Measurements from ENCODE around the gene RBP3. TPM values are rescaled to one million over a fixed set of nuclear protein-coding genes. Genes with fewer than 3 reads are reported as not detected.

RBP3 gene
- polyA plus RNA-seq, 3 donors, result not detected

DNA sequence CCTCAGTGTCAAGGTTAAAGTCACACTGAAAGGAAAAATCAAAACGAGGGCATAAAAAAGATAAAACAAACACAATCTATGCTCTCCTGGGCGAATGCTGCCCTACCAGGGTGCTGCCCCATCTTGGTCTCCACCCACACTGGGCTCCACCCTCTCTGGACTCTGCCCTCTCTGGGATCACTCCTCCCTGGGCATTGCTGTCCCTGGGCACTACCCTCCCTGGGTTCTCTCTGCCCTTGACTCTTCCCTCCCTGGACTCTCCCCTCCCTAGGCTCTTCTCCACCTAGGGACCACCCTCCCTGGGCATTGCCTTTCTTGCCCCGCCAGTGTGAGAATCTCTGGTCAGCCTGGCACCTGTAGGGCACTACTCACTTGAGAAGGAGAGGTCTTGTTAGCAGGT is 17.4 kb upstream of the RBP3 start:
- H3K27ac ChIP-seq (ENCODE audit: low read depth in 1 of 2, low read length in 2 of 2), result no peak overlapping the region
- H4K20me1 ChIP-seq (ENCODE audit: insufficient read depth, low read length), result no peaks in the 10 kb centered on the region
- 96% methylated on average over 3 of the region's 3 CpGs for WGBS (ENCODE audit: insufficient coverage)
- no peak overlapping the region for H3K4me2 ChIP-seq (replicated peaks; ENCODE audit: extremely low read depth, low read length, poor library complexity, severe bottlenecking)
- no peak for DNase-seq
- Mint-ChIP-seq H3K36me3 (no peaks in the 10 kb centered on the region), H3K27ac (no peak overlapping the region), H3K9me3 (peaks cover 0 to 12% (median 3%) of the 10 kb centered on the region in 7 donors), H3K4me1 (no peaks in the 10 kb centered on the region), H3K4me3 (no peak overlapping the region), H3K27me3 (ENCODE audit: low read depth in 3 of 3) (peaks cover 0 to 3% (median 0%) of the 10 kb centered on the region in 3 donors)
- H3K36me3 ChIP-seq (replicated peaks in 1 of 2; ENCODE audit: control insufficient read depth in 1 of 2, insufficient read depth in 2 of 2, low read length in 2 of 2), result no peaks in the 10 kb centered on the region
- H3K79me2 ChIP-seq (ENCODE audit: insufficient read depth, low read length), result no peaks in the 10 kb centered on the region
- no peak overlapping the region for H2AFZ ChIP-seq (ENCODE audit: insufficient read depth, low read depth, low read length, poor library complexity, severe bottlenecking)
- no peak overlapping the region for H3K4me3 ChIP-seq (replicated peaks in 1 of 3; ENCODE audit: low read depth in 2 of 3, low read length in 3 of 3)
- H3K4me1 ChIP-seq (ENCODE audit: control insufficient read depth in 1 of 2, insufficient read depth in 2 of 2, low read length in 2 of 2), result no peaks in the 10 kb centered on the region
- intact Hi-C loops (cut with micrococcal nuclease), result no loop called here
- no peaks in the 10 kb centered on the region for H3K9me3 ChIP-seq (replicated peaks in 1 of 2; ENCODE audit: control insufficient read depth in 1 of 2, insufficient read depth in 1 of 2, low read length in 2 of 2)
- TF ChIP-seq, protein P1, sequence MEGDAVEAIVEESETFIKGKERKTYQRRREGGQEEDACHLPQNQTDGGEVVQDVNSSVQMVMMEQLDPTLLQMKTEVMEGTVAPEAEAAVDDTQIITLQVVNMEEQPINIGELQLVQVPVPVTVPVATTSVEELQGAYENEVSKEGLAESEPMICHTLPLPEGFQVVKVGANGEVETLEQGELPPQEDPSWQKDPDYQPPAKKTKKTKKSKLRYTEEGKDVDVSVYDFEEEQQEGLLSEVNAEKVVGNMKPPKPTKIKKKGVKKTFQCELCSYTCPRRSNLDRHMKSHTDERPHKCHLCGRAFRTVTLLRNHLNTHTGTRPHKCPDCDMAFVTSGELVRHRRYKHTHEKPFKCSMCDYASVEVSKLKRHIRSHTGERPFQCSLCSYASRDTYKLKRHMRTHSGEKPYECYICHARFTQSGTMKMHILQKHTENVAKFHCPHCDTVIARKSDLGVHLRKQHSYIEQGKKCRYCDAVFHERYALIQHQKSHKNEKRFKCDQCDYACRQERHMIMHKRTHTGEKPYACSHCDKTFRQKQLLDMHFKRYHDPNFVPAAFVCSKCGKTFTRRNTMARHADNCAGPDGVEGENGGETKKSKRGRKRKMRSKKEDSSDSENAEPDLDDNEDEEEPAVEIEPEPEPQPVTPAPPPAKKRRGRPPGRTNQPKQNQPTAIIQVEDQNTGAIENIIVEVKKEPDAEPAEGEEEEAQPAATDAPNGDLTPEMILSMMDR (IDR thresholded peaks at IDR 0.05), result no peak
- H3K9ac ChIP-seq (ENCODE audit: insufficient read depth, low read length, poor library complexity, severe bottlenecking), result no peak overlapping the region
- no peaks in the 10 kb centered on the region for H3K27me3 ChIP-seq (ENCODE audit: control insufficient read depth in 2 of 2, insufficient read depth in 2 of 2, low read length in 2 of 2)

DNA sequence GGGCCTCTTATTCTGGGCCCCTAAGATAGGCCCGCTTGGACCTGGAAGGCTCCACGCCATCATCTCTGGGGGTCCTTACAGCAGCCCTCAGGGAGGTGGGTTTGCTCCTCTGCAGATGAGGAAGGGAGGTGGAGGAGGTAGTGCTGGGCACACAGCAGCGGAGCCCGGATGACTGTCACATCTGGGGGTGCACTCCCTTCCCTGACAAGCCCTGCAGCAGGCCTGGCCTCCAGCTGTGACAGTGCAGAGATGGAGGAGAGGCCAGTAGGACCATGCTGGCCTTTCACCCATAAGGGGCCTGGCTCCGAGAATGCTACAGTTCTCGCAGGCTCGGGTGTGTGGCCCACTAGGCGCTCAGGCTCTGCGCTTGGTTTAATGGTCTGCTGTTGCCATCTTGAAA is 16.7 kb upstream of the RBP3 start:
- H3K9me3 Mint-ChIP-seq, result peaks cover 0 to 12% (median 3%) of the 10 kb centered on the region in 7 donors
- no peak overlapping the region for H3K4me3 ChIP-seq (replicated peaks in 1 of 3; ENCODE audit: low read depth in 2 of 3, low read length in 3 of 3)
- DNase-seq, result no peak
- H3K79me2 ChIP-seq (ENCODE audit: insufficient read depth, low read length), result no peaks in the 10 kb centered on the region
- no peaks in the 10 kb centered on the region for H4K20me1 ChIP-seq (ENCODE audit: insufficient read depth, low read length)
- no peak overlapping the region for H3K4me2 ChIP-seq (replicated peaks; ENCODE audit: extremely low read depth, low read length, poor library complexity, severe bottlenecking)
- H2AFZ ChIP-seq (ENCODE audit: insufficient read depth, low read depth, low read length, poor library complexity, severe bottlenecking), result no peak overlapping the region
- H3K27me3 Mint-ChIP-seq (ENCODE audit: low read depth in 3 of 3), result peaks cover 0 to 3% (median 0%) of the 10 kb centered on the region in 3 donors
- H3K9me3 ChIP-seq (replicated peaks in 1 of 2; ENCODE audit: control insufficient read depth in 1 of 2, insufficient read depth in 1 of 2, low read length in 2 of 2), result no peaks in the 10 kb centered on the region
- H3K27ac Mint-ChIP-seq, result peak overlapping the region in 1 of 7 donors; percentile 28
- H3K4me1 Mint-ChIP-seq, result no peaks in the 10 kb centered on the region
- 95% methylated on average over 8 of the region's 9 CpGs for WGBS (ENCODE audit: insufficient coverage)
- TF ChIP-seq, protein P1 (IDR thresholded peaks at IDR 0.05), result no peak
- no peak overlapping the region for H3K4me3 Mint-ChIP-seq
- no peak overlapping the region for H3K27ac ChIP-seq (ENCODE audit: low read depth in 1 of 2, low read length in 2 of 2)
- no peaks in the 10 kb centered on the region for H3K4me1 ChIP-seq (ENCODE audit: control insufficient read depth in 1 of 2, insufficient read depth in 2 of 2, low read length in 2 of 2)
- no peaks in the 10 kb centered on the region for H3K36me3 Mint-ChIP-seq
- H3K9ac ChIP-seq (ENCODE audit: insufficient read depth, low read length, poor library complexity, severe bottlenecking), result no peak overlapping the region
- H3K36me3 ChIP-seq (replicated peaks in 1 of 2; ENCODE audit: control insufficient read depth in 1 of 2, insufficient read depth in 2 of 2, low read length in 2 of 2), result no peaks in the 10 kb centered on the region
- no peaks in the 10 kb centered on the region for H3K27me3 ChIP-seq (ENCODE audit: control insufficient read depth in 2 of 2, insufficient read depth in 2 of 2, low read length in 2 of 2)
- intact Hi-C loops (cut with micrococcal nuclease), result no loop called here
